ENCODE measurements around the gene INPP5B. TPM values are rescaled to one million over a fixed set of nuclear protein-coding genes. Genes with fewer than 3 reads are reported as not detected.

The INPP5B gene
- polyA plus RNA-seq, 3 donors, result 5.1 to 15.0 (median 10.0) TPM

- WGBS, 3 donors, result 1 to 2% (median 1%) methylated on average over 21 of the region's 21 CpGs
- H3K27ac ChIP-seq (ENCODE audit: low read depth, low read length), result no peak overlapping the region
Observed at GRCh38 chr1:37858931-37859506, 87.8 kb downstream of the INPP5B start.

- WGBS, 3 donors, result 93 to 98% (median 96%) methylated on average over 6 of the region's 6 CpGs
- H3K27ac ChIP-seq (ENCODE audit: low read depth, low read length), result no peak overlapping the region
Observed at GRCh38 chr1:37854406-37854805, 92.4 kb downstream of the INPP5B start.

GRCh38 chr1:37853157-37853556, 93.7 kb downstream of the INPP5B start:
- H3K27ac ChIP-seq (ENCODE audit: low read depth, low read length), result no peak overlapping the region

- H3K27ac ChIP-seq (ENCODE audit: low read depth, low read length), result no peak overlapping the region
- 51 to 83% (median 59%) methylated on average over 2 of the region's 2 CpGs for WGBS, 3 donors
Observed at GRCh38 chr1:37851782-37852210, 95.1 kb downstream of the INPP5B start.

GRCh38 chr1:37851262-37851661, 95.6 kb downstream of the INPP5B start:
- no peak overlapping the region for H3K27ac ChIP-seq (ENCODE audit: low read depth, low read length)

- no peak overlapping the region for H3K27ac ChIP-seq (ENCODE audit: low read depth, low read length)
- whole genome bisulfite sequencing, 3 donors, result 60 to 90% (median 70%) methylated on average over 6 of the region's 6 CpGs
Observed at GRCh38 chr1:37850352-37850955, 96.4 kb downstream of the INPP5B start.

- no peak overlapping the region for H3K27ac ChIP-seq (ENCODE audit: low read depth, low read length)
- WGBS, 3 donors, result 97 to 98% (median 97%) methylated on average over 3 of the region's 3 CpGs
Observed at GRCh38 chr1:37849480-37849879, 97.4 kb downstream of the INPP5B start.

- 60 to 80% (median 68%) methylated on average over 4 of the region's 4 CpGs for WGBS, 3 donors
- no peak overlapping the region for H3K27ac ChIP-seq (ENCODE audit: low read depth, low read length)
Observed at GRCh38 chr1:37846647-37847339, 100.1 kb downstream of the INPP5B start.

GRCh38 chr1:37845786-37846185, 101.1 kb downstream of the INPP5B start:
- 41 to 81% (median 54%) methylated on average over 3 of the region's 3 CpGs for WGBS, 3 donors
- H3K27ac ChIP-seq (ENCODE audit: low read depth, low read length), result no peak overlapping the region

GRCh38 chr1:37845049-37845646, 101.7 kb downstream of the INPP5B start:
- H3K27ac ChIP-seq (ENCODE audit: low read depth, low read length), result no peak overlapping the region
- 82 to 88% (median 83%) methylated on average over 5 of the region's 5 CpGs for WGBS, 3 donors

- H3K27ac ChIP-seq (ENCODE audit: low read depth, low read length), result no peak overlapping the region
Observed at GRCh38 chr1:37844536-37844935, 102.3 kb downstream of the INPP5B start.

GRCh38 chr1:37841652-37842051, 105.2 kb downstream of the INPP5B start:
- 85 to 93% (median 93%) methylated on average over 3 of the region's 3 CpGs for WGBS, 3 donors
- no peak overlapping the region for H3K27ac ChIP-seq (ENCODE audit: low read depth, low read length)

- H3K27ac ChIP-seq (ENCODE audit: low read depth, low read length), result no peak overlapping the region
- 70 to 95% (median 81%) methylated on average over 1 of the region's 1 CpG for WGBS, 3 donors
Observed at GRCh38 chr1:37840711-37841110, 106.1 kb downstream of the INPP5B start.

GRCh38 chr1:37839676-37840075, 107.2 kb downstream of the INPP5B start:
- WGBS, 3 donors, result 87 to 95% (median 94%) methylated on average over 10 of the region's 10 CpGs

GRCh38 chr1:37836788-37837187, 110.1 kb downstream of the INPP5B start:
- no peak overlapping the region for H3K27ac ChIP-seq (ENCODE audit: low read depth, low read length)
- WGBS, 3 donors, result 59 to 91% (median 87%) methylated on average over 3 of the region's 3 CpGs

More at GRCh38 chr1:37839676-37840075, 107.2 kb downstream of the INPP5B start:
- no peak overlapping the region for H3K27ac ChIP-seq (ENCODE audit: low read depth, low read length)

GRCh38 chr1:37831809-37832208, 115.0 kb downstream of the INPP5B start:
- H3K27ac ChIP-seq (ENCODE audit: low read depth, low read length), result no peak overlapping the region
- WGBS, 3 donors, result 28 to 98% (median 95%) methylated on average over 2 of the region's 2 CpGs

GRCh38 chr1:37831109-37831508, 115.7 kb downstream of the INPP5B start:
- H3K27ac ChIP-seq (ENCODE audit: low read depth, low read length), result no peak overlapping the region
- 89 to 94% (median 94%) methylated on average over 4 of the region's 4 CpGs for WGBS, 3 donors

GRCh38 chr1:37828410-37829074, 118.3 kb downstream of the INPP5B start:
- no peak overlapping the region for H3K27ac ChIP-seq (ENCODE audit: low read depth, low read length)
- WGBS, 3 donors, result 94 to 97% (median 96%) methylated on average over 12 of the region's 12 CpGs

- 51 to 79% (median 52%) methylated on average over 2 of the region's 2 CpGs for whole genome bisulfite sequencing, 3 donors
- no peak overlapping the region for H3K27ac ChIP-seq (ENCODE audit: low read depth, low read length)
Observed at GRCh38 chr1:37825506-37825905, 121.3 kb downstream of the INPP5B start.
